ENCODE measurements around the gene STK10.
"Not testable (repeated sequence)": the region's sequence is repeated elsewhere in the genome, so short reads cannot be mapped to it uniquely, and the experiment has no call there.

The STK10 gene

GRCh38 chr5:172031894-172032461 is 156.0 kb downstream of the STK10 start:
- Histone ChIP-seq H3K9me3 (ENCODE audit: control insufficient read depth in 2 of 2, low read length in 2 of 2) (no peaks in the 10 kb centered on the region), H3K4me1 (ENCODE audit: control insufficient read depth in 2 of 2, insufficient read depth in 2 of 2, low read length in 2 of 2) (no peaks in the 10 kb centered on the region), H3K9ac (ENCODE audit: low read depth in 1 of 2, low read length in 2 of 2) (no peak overlapping the region), H3K27me3 (ENCODE audit: control insufficient read depth in 2 of 2, insufficient read depth in 2 of 2, low read length in 2 of 2) (no peaks in the 10 kb centered on the region), H3K27ac (ENCODE audit: low read depth in 2 of 2, low read length in 2 of 2) (no peak overlapping the region), H3K36me3 (ENCODE audit: control insufficient read depth in 2 of 2, insufficient read depth in 2 of 2, low read length in 2 of 2) (no peaks in the 10 kb centered on the region), H3K4me3 (ENCODE audit: low read length in 2 of 2) (no peak overlapping the region)

GRCh38 chr5:172029876-172030275 is 158.1 kb downstream of the STK10 start:
- Histone ChIP-seq H3K4me1 (ENCODE audit: control insufficient read depth in 2 of 2, insufficient read depth in 2 of 2, low read length in 2 of 2) (no peaks in the 10 kb centered on the region), H3K9me3 (ENCODE audit: control insufficient read depth in 2 of 2, low read length in 2 of 2) (no peaks in the 10 kb centered on the region), H3K4me3 (ENCODE audit: low read length in 2 of 2) (no peak overlapping the region), H3K27ac (ENCODE audit: low read depth in 2 of 2, low read length in 2 of 2) (no peak overlapping the region), H3K9ac (ENCODE audit: low read depth in 1 of 2, low read length in 2 of 2) (no peak overlapping the region), H3K36me3 (ENCODE audit: control insufficient read depth in 2 of 2, insufficient read depth in 2 of 2, low read length in 2 of 2) (no peaks in the 10 kb centered on the region), H3K27me3 (ENCODE audit: control insufficient read depth in 2 of 2, insufficient read depth in 2 of 2, low read length in 2 of 2) (no peaks in the 10 kb centered on the region)

GRCh38 chr5:172028167-172028566 is 159.9 kb downstream of the STK10 start:
- Histone ChIP-seq H3K9me3 (ENCODE audit: control insufficient read depth in 2 of 2, low read length in 2 of 2) (no peaks in the 10 kb centered on the region), H3K4me1 (ENCODE audit: control insufficient read depth in 2 of 2, insufficient read depth in 2 of 2, low read length in 2 of 2) (no peaks in the 10 kb centered on the region), H3K9ac (ENCODE audit: low read depth in 1 of 2, low read length in 2 of 2) (no peak overlapping the region), H3K36me3 (ENCODE audit: control insufficient read depth in 2 of 2, insufficient read depth in 2 of 2, low read length in 2 of 2) (no peaks in the 10 kb centered on the region), H3K4me3 (ENCODE audit: low read length in 2 of 2) (no peak overlapping the region), H3K27ac (ENCODE audit: low read depth in 2 of 2, low read length in 2 of 2) (no peak overlapping the region), H3K27me3 (ENCODE audit: control insufficient read depth in 2 of 2, insufficient read depth in 2 of 2, low read length in 2 of 2) (no peaks in the 10 kb centered on the region)

- not testable (repeated sequence) for H3K4me3 ChIP-seq (ENCODE audit: low read length in 2 of 2); H3K36me3 ChIP-seq (ENCODE audit: control insufficient read depth in 2 of 2, insufficient read depth in 2 of 2, low read length in 2 of 2); H3K9me3 ChIP-seq (ENCODE audit: control insufficient read depth in 2 of 2, low read length in 2 of 2); H3K9ac ChIP-seq (ENCODE audit: low read depth in 1 of 2, low read length in 2 of 2); H3K27me3 ChIP-seq (ENCODE audit: control insufficient read depth in 2 of 2, insufficient read depth in 2 of 2, low read length in 2 of 2); H3K4me1 ChIP-seq (ENCODE audit: control insufficient read depth in 2 of 2, insufficient read depth in 2 of 2, low read length in 2 of 2); H3K27ac ChIP-seq (ENCODE audit: low read depth in 2 of 2, low read length in 2 of 2)
Observed at GRCh38 chr5:172020110-172020786, 167.8 kb downstream of the STK10 start.

- Histone ChIP-seq H3K9me3 (ENCODE audit: control insufficient read depth in 2 of 2, low read length in 2 of 2) (no peaks in the 10 kb centered on the region), H3K4me1 (ENCODE audit: control insufficient read depth in 2 of 2, insufficient read depth in 2 of 2, low read length in 2 of 2) (no peaks in the 10 kb centered on the region), H3K27ac (ENCODE audit: low read depth in 2 of 2, low read length in 2 of 2) (no peak overlapping the region), H3K27me3 (ENCODE audit: control insufficient read depth in 2 of 2, insufficient read depth in 2 of 2, low read length in 2 of 2) (no peaks in the 10 kb centered on the region), H3K36me3 (ENCODE audit: control insufficient read depth in 2 of 2, insufficient read depth in 2 of 2, low read length in 2 of 2) (no peaks in the 10 kb centered on the region), H3K4me3 (ENCODE audit: low read length in 2 of 2) (no peak overlapping the region), H3K9ac (ENCODE audit: low read depth in 1 of 2, low read length in 2 of 2) (no peak overlapping the region)
Observed at GRCh38 chr5:172015346-172015745, 172.7 kb downstream of the STK10 start.

DNA sequence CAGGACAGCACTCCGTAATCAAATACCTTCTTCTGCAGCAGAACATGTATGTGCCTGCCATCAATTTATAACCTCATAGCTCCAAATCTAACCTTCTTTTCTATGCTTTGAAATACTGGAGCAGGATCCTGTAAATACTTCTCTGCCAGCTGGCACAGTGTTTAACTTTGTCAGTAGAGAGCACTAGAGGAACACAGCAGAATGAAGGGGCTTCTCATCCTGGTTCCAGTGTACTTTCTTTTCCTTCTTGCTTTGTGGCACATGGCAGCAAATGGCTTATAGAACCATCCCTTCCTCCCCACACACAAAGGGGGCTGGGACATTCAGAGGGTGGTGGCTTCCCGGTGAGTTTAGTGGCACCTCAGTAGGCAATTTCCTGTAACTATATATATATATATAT is 177.7 kb downstream of the STK10 start:
- Histone ChIP-seq H3K9ac (ENCODE audit: low read depth in 1 of 2, low read length in 2 of 2) (no peak overlapping the region), H3K4me1 (ENCODE audit: control insufficient read depth in 2 of 2, insufficient read depth in 2 of 2, low read length in 2 of 2) (peaks cover 10 to 11% of the 10 kb centered on the region in 2 donors), H3K9me3 (ENCODE audit: control insufficient read depth in 2 of 2, low read length in 2 of 2) (no peaks in the 10 kb centered on the region), H3K27me3 (ENCODE audit: control insufficient read depth in 2 of 2, insufficient read depth in 2 of 2, low read length in 2 of 2) (no peaks in the 10 kb centered on the region), H3K4me3 (ENCODE audit: low read length in 2 of 2) (no peak overlapping the region), H3K27ac (ENCODE audit: low read depth in 2 of 2, low read length in 2 of 2) (no peak overlapping the region), H3K36me3 (ENCODE audit: control insufficient read depth in 2 of 2, insufficient read depth in 2 of 2, low read length in 2 of 2) (no peaks in the 10 kb centered on the region)

- Histone ChIP-seq H3K4me1 (ENCODE audit: control insufficient read depth in 2 of 2, insufficient read depth in 2 of 2, low read length in 2 of 2) (peaks cover 16 to 17% of the 10 kb centered on the region in 2 donors), H3K9ac (ENCODE audit: low read depth in 1 of 2, low read length in 2 of 2) (no peak overlapping the region), H3K9me3 (ENCODE audit: control insufficient read depth in 2 of 2, low read length in 2 of 2) (no peaks in the 10 kb centered on the region), H3K27me3 (ENCODE audit: control insufficient read depth in 2 of 2, insufficient read depth in 2 of 2, low read length in 2 of 2) (no peaks in the 10 kb centered on the region), H3K36me3 (ENCODE audit: control insufficient read depth in 2 of 2, insufficient read depth in 2 of 2, low read length in 2 of 2) (no peaks in the 10 kb centered on the region), H3K4me3 (ENCODE audit: low read length in 2 of 2) (no peak overlapping the region), H3K27ac (ENCODE audit: low read depth in 2 of 2, low read length in 2 of 2) (no peak overlapping the region)
Observed at GRCh38 chr5:172009536-172010270, 178.3 kb downstream of the STK10 start.

DNA sequence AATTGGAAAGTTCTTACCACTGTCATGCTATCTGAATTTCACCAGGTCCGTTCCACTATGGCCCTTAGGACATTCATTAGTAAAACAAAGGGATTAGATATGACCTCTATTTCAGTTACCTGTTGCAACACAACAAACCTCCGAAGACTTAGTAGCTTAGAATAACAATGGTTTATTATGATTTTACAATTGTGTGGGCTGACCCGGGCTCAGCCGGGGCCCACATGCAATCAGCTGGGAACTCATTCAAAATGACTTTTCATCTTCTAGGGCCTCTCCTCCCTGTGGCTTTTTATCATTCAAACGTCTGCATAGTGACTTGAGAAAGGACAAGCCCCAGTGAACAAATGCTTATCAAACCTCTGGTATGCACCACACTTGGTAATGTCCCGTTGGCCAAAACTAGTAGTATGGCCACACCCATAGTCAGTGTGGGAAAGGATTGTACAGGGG is 179.3 kb downstream of the STK10 start:
- H3K4me1 ChIP-seq (ENCODE audit: control insufficient read depth in 2 of 2, insufficient read depth in 2 of 2, low read length in 2 of 2), result peaks cover 18 to 21% of the 10 kb centered on the region in 2 donors
- H3K27me3 ChIP-seq (ENCODE audit: control insufficient read depth in 2 of 2, insufficient read depth in 2 of 2, low read length in 2 of 2), result no peaks in the 10 kb centered on the region
- no peaks in the 10 kb centered on the region for H3K9me3 ChIP-seq (ENCODE audit: control insufficient read depth in 2 of 2, low read length in 2 of 2)
- no peak overlapping the region for H3K9ac ChIP-seq (ENCODE audit: low read depth in 1 of 2, low read length in 2 of 2)
- no peaks in the 10 kb centered on the region for H3K36me3 ChIP-seq (ENCODE audit: control insufficient read depth in 2 of 2, insufficient read depth in 2 of 2, low read length in 2 of 2)
- H3K27ac ChIP-seq (ENCODE audit: low read depth in 2 of 2, low read length in 2 of 2), result no peak overlapping the region
- no peak overlapping the region for H3K4me3 ChIP-seq (ENCODE audit: low read length in 2 of 2)

GRCh38 chr5:172008111-172008455 is 179.9 kb downstream of the STK10 start:
- Histone ChIP-seq H3K4me3 (ENCODE audit: low read length in 2 of 2) (peak overlapping the region in 1 of 2 donors; percentile 99), H3K4me1 (ENCODE audit: control insufficient read depth in 2 of 2, insufficient read depth in 2 of 2, low read length in 2 of 2) (peaks cover 18 to 21% of the 10 kb centered on the region in 2 donors), H3K27me3 (ENCODE audit: control insufficient read depth in 2 of 2, insufficient read depth in 2 of 2, low read length in 2 of 2) (no peaks in the 10 kb centered on the region), H3K9me3 (ENCODE audit: control insufficient read depth in 2 of 2, low read length in 2 of 2) (no peaks in the 10 kb centered on the region), H3K27ac (ENCODE audit: low read depth in 2 of 2, low read length in 2 of 2) (no peak overlapping the region), H3K36me3 (ENCODE audit: control insufficient read depth in 2 of 2, insufficient read depth in 2 of 2, low read length in 2 of 2) (no peaks in the 10 kb centered on the region), H3K9ac (ENCODE audit: low read depth in 1 of 2, low read length in 2 of 2) (no peak overlapping the region)

All from mucosa of rectum (tissue), 2 donors.